Stimulated activated CD8-positive, alpha-beta memory T cell treated with anti-CD3 and anti-CD28 coated beads, Interleukin-12 subunit alpha, Interleukin-12 subunit beta, amount 100 ng/mL, for 4 hours (primary cell): ENCODE data around the gene PRR18.
A peak's percentile ranks its signal among the peaks of the same experiment; 100 is the strongest.
"Not testable (repeated sequence)": the region's sequence is repeated elsewhere in the genome, so short reads cannot be mapped to it uniquely, and the experiment has no call there.

Experiments
- DNase-seq: peaks from one replicate; pipeline ENCODE4 v3.0.0-alpha.2; 2020; ENCODE audit warnings: low read depth

Gene PRR18, protein sequence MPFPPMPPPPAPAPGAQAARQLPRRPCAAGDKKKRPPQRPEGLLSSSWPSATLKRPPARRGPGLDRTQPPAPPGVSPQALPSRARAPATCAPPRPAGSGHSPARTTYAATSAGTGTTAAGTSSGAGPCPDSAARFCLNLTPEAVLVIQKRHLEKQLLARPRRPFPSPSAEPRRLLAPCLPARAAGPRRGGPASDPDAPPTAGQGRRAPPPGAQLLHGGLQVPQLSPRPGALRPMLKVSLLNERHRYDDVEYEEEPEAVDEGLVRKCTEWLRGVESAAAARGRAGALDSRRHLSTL

DNA sequence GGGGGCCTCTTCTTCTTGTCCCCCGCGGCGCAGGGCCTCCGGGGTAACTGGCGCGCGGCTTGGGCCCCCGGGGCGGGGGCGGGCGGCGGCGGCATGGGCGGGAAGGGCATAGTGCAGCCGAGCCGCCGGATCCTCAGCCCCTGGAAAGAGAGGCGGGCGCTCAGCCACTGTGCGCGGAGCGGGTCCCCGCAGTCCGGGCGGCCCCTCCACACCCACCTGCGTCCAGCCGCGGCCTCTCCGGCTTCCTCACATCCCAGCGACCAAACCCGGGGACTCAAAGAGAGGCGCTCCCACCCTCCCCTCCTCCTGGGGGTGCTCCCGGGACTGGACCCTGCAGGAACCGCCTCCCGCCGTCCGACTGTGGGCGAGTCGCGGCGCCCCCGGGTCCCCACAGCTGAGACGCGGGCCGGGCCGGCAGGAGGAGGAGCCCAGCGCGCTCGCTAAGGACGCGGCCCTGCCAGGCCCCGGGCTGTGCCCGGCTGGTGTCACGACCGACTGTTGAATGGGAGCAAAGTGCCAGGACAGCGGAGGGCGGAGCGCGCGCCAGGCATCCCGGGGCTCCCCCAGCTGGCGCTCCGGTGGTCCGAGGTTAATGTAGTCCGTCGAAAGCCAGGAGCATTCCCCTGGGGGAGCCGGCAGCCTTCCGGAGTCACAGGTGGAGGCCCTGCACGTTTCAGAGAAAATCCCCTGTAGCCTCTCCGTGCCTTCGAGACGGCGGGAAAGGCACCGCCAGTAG, at the start of gene PRR18:
TSS of gene PRR18 (minus strand) at position 360 of the 736 bp plus-strand sequence. CDS start at position 110, 250 bp downstream.
- DNase-seq, result no peak

DNA sequence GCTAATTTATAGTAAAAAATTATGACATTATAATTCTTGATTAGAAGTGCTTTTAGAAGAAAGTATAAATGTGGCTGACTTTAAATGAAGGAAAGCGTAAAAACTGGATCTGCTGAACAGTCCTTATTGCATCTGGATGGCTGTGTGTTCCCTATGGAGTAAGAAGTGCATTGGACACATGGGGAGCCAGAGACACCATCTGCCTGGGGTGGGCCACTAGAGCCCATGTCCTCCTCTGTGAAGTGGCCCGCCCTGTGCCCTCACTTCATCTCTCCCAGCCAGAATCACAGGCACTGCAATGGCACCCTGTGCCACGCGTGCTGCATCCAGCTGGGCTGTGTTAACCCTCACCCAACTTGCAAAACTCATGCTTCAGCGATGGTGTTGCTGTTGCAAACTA, 47.4 kb upstream of the PRR18 start:
- no peak for DNase-seq

DNA sequence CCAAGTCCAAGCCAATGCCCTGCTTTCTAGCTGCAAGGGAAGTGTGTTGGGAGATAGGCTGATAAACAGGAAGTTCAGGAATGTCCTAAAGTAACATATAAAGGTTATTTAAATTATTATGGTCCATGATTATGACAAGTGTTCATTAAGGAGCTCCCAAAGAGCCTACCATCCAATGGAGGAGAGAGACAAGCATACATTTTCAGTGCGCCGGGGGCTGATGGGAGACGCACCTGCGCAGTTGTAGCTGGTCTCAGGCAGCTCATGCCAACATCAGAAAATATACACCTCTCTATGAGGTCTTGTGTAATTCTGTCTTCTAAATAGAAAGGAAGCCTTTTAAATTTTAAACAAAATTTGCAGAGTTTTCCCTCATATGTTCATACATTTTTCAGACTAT, 46.8 kb upstream of the PRR18 start:
- DNase-seq, result no peak

DNA sequence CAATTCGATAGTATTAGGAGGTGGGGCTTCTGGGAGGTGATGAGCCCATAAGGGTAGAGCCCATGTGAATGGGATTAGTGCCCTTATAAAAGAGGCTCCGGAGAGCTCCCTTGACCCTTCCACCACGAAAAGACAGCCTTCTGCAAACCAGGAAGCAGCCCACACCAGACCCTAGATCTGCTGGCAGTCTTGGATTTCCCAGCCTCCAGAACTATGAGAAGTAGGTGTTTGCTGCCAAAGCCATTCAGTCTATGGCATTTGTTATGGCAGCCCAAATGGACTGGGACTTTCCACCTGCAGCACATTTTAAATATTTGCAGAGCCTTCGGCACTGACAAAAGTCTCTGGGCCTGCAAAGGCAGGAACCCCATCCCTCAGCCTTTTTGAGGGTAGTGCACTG, 46.0 kb upstream of the PRR18 start:
- no peak for DNase-seq

DNA sequence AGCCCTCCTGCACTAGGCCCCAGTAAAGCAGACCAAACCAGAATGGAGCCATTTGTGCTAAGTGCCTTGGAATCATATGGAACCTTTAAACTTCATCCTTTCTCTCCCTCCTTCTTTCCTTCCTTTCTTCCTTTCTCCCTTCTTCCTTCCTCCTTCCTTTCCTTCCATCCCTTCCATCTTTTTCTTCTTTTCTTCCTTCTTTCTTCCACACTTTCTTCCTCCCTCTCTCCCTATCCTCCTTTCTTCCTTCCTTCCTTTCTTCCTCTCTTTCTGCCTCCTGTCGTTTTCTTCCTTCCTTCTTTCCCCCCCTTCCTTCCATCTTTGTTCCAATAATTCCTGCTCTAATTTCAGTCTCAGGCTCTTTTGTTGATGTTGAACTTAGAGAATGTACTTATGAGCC, 45.3 kb upstream of the PRR18 start:
- DNase-seq, result no peak

DNA sequence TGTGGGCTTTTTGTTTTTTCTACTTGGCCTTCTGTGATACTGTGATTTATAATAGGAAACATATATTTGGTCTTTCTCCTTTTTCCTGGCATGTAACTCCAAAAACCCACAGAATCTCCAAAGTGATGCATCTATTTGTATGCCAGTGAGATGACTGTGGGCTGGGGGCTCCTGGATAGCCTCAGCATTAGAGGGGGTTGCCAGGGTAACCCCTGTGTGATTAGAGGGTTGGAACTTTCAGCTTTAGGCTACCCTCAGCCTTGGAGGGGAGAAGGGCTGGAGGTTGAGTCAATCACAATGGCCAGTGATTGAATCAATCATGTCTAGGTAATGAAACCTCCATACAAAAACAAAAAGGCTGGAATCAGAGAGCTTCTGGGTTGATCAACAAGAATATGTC, 44.7 kb upstream of the PRR18 start:
- DNase-seq, result no peak

DNA sequence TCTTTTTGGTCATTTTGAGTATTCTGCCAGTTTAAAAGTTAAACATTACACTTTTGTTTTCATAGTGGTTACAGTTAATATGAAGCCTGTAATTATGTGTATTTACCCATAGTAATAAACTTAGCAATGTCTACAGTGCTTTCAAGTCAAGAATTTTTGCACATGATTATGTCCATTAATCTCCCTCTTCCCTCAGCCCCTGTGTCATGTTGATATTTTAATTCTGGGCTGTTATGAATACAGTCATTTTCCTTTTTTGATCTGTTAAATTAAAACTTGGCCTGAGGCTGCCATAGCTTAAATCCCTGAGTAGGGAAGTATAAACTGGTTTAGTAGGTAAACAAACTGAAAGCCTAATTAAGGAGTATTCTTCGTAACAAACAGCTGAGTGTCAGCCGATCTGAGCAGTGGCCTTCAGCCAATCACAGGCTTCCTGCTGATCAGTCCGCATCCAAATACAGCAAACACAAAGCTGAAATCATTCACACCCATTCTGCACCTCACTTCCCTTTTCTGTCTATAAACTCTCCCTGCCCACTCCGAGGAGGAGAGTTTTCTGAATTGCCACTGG, 43.6 kb upstream of the PRR18 start:
- DNase-seq, result no peak

DNA sequence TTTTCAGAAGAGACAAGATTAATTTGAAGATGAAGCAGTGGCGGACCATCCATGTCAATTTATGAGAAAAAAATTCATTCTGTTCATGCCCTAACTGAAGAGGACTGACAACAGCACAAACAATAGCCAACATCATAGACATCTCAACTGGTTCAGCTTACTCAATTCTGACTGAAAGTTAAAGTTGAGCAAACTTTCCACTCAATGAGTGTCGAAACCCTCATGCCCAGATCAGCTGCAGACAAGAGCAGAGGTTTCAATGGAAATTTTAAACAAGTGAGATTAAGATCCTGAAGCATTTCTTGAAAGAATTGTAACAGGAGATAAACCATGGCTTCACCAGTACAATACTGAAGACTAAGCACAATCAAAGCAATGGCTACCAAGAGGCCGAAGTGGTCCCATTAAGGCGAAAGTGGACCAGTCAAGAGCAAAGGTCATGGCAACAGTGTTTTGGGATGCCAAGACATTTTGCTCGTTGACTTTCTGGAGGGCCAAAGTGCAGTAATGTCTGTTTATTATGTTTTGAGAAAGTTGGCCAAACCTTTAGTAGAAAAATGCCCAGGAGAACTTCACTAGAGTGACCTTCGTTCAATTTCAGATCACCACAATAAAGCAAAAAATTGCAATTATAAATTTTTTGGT, 40.2 kb upstream of the PRR18 start:
- DNase-seq, result no peak

DNA sequence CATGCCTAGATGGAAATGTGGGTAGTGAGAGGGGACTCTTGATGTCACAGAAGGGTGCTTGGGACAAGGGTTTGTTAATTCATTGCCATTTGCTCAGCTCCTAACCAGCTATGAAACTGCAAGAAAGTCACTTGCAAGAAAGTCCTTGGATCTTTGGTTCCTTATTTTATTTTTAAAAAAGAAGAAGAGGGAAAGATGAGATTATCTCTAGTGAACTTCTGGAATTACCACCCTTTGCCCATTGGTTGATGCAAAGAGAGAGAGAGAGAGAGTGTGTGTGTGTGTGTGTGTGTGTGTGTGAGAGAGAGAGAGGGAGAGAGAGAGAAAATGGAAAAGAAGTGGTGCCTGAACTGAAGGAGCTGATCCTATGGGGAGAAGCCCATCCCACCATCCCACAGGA, 38.8 kb upstream of the PRR18 start:
- no peak for DNase-seq

DNA sequence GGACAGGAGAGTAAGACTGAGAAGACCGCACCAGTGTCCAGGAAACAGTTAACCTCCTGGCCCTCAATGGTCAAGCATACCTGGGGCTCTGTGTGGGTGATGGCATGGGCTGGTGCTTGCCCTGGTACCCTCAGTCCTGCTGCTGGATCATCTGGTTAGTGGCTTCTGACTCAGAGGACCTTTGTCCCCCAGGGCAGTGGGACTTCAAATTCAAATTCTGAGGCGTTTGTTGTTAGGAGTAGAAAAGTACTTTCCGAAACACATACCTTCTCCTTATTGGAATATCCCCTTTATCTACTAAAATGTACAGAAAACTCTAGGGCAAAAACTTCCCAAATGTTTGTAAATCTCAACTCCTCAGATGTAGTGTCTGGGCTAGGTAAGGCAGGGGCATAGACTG, 38.3 kb upstream of the PRR18 start:
- no peak for DNase-seq

DNA sequence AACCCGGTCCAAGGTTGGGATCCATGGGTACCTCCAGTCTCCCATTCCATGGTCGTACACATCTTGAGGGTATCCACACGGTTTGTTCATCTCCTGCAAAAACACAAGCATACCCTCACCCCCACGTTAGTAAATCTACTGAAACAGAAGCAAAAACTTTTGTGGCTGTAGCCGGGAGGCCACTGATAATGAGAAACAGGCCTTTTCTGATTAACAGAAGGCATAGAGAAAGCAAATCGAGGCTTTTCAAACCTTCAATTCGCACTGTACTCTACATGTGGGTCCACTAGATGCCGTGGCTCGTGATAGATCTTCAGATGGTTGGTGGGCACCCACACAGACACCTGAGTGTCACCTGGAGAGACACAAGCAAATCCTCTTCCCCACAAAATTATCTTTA, 37.5 kb upstream of the PRR18 start:
- DNase-seq, result not testable (repeated sequence)

DNA sequence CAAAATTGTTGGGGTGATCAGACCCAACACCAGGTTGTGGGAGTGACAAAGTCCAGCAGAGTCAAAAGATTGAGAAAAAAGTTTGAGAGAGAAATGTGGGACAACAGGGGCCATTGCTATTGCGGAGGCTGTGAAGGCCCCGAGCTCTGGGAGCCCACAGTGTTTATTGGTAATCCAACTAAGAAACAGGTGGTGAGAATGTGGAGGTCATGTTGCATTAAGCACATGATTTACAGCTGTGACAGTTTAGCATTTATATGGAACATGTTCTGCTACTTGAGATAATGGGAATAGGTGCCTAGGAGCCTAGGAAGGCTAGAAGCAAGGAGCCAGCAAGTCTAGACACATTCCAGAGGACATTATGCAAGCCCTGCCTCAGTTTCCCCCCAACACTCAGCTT, 36.7 kb upstream of the PRR18 start:
- not testable (repeated sequence) for DNase-seq

DNA sequence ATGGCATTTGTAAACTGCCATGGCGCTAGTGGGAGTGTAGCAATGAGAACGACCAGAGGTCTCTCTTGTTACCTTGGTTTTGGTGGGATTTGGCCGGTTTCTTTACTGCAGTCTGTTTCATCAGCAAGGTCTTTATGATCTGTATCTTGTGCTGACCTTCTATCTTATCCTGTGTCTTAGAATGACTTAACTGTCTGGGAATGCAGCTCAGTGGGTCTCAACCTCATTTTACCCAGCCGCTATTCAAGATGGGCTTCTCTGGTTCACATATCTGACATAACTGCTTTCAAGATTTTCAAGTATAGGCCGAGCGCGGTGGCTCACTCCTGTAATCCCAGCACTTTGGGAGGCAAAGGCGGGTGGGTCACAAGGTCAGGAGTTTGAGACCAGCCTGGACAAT, 36.0 kb upstream of the PRR18 start:
- no peak for DNase-seq

DNA sequence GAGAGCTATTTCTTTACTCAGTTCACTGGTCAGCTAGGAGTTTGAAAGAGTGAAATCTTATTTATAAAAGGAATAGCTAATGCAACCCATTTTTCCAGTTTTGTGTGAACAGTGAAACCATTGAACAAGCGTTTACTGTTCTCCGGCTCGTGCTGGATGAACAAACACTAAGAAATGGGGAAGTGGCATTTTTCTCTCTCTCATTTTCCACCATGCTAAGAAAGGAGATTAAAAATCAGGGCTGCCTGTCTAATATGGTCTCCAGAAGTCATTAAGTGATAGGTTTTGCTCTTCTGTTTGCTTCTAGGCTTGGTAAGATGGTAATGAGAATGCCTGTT, 34.9 kb upstream of the PRR18 start:
- DNase-seq, result no peak

DNA sequence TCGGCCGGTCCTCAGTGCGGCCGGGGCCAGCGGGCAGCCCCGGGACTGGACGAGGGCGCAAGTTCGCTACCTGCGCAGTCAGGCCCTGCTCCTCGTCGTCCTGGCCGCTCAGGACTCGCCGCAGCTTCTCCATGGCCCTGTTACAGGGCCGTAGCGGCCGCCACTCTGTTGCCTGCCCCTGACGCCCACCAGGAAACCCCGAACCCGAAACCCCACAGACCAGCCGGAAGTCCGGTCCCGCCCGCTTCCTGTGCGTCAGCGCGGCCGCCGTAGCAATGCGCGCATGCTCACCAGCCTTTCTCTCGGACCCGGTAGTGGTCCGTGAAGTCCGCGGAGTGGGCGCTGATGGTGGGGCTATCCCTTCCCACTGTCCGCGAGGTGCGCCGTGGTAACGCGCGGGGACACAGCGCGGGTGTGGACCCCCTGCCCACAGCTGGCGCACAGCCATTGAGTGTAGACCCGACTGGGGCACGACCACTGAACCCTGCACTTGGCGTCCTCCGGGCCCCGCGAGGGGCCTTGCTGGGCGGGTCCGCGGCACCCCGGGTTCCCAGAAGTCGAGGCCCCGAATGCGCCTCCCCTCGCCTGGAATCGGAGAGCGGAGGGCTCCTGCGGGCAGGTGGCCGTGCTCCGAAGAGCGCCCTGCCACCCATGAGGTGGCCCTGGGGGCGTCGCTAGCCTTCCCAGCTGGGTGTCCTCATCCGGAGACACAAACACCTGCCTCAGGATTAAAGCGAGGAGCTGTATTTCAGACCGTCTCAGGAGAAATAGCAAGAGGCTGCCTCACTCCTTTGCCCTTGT, 34.4 kb upstream of the PRR18 start, which contains the start of gene SFT2D1:
TSS of gene SFT2D1 (minus strand) at position 197 of the 801 bp plus-strand sequence. CDS start at position 133, 64 bp downstream.
- peak; percentile 78 for DNase-seq

DNA sequence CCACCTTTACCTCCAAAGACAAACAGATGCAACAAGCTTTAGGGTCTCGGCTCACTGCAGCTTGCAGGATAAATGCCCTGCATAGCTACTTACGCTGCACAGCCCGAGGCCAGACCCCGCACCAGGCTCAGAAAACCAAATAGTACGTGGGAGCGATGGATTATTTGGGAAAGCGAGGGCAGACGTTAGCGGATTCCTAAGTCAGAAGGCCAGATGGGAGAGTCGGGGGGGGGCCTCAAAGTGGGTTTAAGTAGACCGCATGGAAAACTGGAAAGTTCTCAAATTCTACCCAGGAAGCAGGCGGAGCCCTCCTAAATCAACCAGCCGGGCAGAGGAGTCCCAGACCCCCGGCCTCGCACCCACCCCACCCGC, 33.8 kb upstream of the PRR18 start:
- no peak for DNase-seq

DNA sequence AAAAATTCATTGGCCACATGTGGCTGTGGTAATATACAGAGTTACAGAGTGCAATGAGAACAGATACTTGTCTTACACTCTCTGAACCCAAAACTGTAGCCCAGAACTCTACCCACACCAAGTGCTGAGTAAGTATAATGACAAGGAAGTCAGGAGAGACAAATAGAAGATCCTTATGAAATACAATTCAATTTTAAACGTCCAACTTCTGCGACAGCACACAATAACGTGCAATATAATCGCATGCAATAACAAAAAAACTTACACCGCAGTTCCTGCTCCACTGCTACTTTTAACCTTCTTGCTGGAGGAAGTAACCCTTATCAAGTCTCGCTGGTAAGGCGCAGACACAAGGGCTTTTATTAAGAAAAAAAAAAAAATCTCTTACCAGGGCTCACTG, 33.3 kb upstream of the PRR18 start:
- DNase-seq, result no peak

DNA sequence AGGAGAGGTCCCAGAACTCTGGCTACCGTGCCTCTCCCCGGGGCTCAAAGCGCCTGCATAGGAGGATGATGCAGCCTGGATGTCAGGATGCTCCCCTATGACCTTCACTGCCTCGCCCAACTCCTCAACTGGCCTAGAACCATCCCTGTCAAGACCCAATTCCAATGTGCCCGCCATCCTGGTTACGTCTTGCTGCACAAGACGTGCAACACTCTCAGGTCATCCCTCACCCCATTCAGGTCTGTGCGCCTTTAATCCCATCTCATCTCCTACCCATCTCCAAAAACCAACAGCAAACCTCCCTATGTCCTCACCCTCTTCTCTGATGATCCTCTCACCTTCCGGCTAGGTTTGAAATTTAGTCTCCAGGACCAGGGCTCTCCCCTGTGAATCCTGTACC, 30.7 kb upstream of the PRR18 start:
- no peak for DNase-seq

DNA sequence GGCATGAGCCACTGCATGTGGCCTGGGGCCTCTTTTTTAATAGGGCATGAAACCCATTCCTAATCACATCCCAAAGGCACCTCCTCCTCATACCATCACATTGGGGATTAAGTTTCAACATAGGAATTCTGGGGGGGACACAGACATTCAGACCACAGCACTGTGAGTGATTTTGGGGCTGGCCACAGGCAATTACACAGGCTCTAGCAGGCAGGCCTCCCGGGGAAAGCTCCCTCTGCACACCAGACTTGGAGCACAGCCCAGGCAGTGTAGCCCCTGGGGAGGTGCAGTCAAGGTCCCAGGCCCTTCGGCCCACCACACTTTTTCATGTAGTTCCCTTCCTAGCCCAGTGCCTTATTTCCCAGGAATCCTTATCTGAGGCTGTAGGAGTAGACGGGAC, 28.7 kb upstream of the PRR18 start:
- DNase-seq, result no peak

DNA sequence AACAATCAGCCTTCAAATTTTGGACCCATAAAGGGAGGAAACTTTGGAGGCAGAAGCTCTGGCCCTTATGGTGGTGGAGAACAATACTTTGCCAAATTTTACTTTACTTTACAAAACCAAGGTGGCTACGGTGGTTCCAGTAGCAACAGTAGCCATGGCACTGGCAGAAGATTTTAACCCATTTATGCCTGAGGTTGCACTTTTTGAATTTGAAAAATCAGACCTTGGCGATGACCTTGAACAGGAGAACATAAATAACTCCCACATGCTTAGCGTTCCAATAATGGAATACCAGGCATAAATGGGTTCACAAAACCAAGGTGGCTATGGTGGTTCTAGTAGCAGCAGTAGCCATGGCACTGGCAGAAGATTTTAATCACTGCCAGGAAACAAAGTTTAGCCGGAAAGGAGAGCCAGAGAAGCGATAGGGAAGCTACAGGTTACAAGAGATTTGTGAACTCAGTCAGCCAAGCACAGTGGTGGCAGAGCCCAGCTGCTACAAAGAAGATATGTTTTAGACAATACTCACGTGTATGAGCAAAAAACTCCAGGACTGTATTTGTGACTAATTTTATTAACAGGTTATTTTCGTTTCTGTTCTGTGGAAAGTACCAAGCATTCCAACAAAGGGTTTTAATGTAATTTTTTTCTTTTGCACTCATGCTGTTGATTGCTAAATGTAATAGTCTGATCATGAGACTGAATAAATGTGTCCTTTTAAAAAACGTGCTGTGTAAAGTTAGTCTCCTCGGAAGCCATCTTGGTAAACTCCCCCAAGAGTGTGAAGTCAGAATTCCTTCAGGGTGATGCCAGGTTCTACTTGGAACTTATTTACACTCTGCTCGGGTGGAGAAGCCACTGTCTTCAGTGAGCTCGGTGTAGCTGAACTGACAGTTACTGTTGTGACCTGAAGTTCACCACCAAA, 27.4 kb upstream of the PRR18 start:
- no peak for DNase-seq

DNA sequence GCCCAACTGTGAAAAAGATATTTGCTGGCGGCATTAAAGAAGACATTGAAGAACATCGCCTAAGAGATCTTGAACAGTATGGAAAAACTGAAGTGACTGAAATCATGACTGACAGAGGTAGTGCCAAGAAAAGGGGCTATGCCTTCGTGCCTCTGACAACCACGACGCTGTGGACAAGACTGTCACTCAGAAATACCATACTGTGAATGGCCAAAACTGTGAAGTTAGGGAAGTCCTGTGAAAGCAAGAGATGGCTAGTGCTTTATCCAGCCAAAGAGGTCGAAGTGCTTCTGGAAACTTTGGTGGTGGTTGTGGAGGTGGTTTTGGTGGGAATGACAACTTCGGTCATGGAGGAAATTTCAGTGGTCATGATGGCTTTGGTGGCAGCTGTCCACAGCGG, 26.7 kb upstream of the PRR18 start:
- DNase-seq, result no peak
